Fibroblast of lung (primary cell): ENCODE data around the gene KCNK6. TPM values are rescaled to one million over a fixed set of nuclear protein-coding genes. Genes with fewer than 3 reads are reported as not detected.
A peak's percentile ranks its signal among the peaks of the same experiment; 100 is the strongest.

Experiments
- DNase-seq, 2 donors: peaks; one replicate each; pipeline versions ENCODE4 v3.0.0 to v3.0.0-alpha.2; 2010; ENCODE audit warnings: low read depth in 2 of 2
- H2AFZ ChIP-seq: 2 replicates; pipeline ENCODE4 v1.5.1; 2012; ENCODE audit warnings: low read length, control low read depth, inconsistent platforms
- H3K27ac ChIP-seq: 2 replicates; pipeline ENCODE4 v1.5.1; 2011; ENCODE audit warnings: low read length, control low read depth; ENCODE audit not compliant: insufficient read depth
- H3K27me3 ChIP-seq: 2 replicates; pipeline ENCODE4 v1.5.1; 2011; ENCODE audit warnings: mild to moderate bottlenecking, low read length; ENCODE audit not compliant: control insufficient read depth, insufficient read depth
- H3K36me3 ChIP-seq: 2 replicates; pipeline ENCODE4 v1.5.1; 2011; ENCODE audit warnings: low read length; ENCODE audit not compliant: control insufficient read depth, insufficient read depth
- H3K4me1 ChIP-seq: 2 replicates; pipeline ENCODE4 v1.5.1; 2011; ENCODE audit warnings: low read length; ENCODE audit not compliant: control insufficient read depth, insufficient read depth; ENCODE audit errors: extremely low read depth
- H3K4me2 ChIP-seq: 2 replicates; pipeline ENCODE4 v1.5.1; 2011; ENCODE audit warnings: low read length, control low read depth; ENCODE audit not compliant: insufficient read depth; ENCODE audit errors: extremely low read depth
- H3K4me3 ChIP-seq, 4 experiments: fragments of 200-600 bp in 1 of 4; sonication (generic) in 1 of 4; replicated peaks in 1 of 4; 2 replicates each; pipeline ENCODE4 v1.5.1; 2011 to 2016; ENCODE audit warnings: low read length in 4 of 4, low read depth in 3 of 4, mild to moderate bottlenecking in 3 of 4, control low read depth in 2 of 4, inconsistent platforms in 1 of 4, mixed read lengths in 1 of 4; ENCODE audit not compliant: insufficient read depth in 1 of 4; ENCODE audit errors: control extremely low read depth in 1 of 4
- H3K79me2 ChIP-seq: 2 replicates; pipeline ENCODE4 v1.5.1; 2012; ENCODE audit warnings: mild to moderate bottlenecking, low read length, inconsistent platforms; ENCODE audit not compliant: control insufficient read depth, insufficient read depth
- H3K9ac ChIP-seq: 2 replicates; pipeline ENCODE4 v1.5.1; 2011; ENCODE audit warnings: mild to moderate bottlenecking, low read length, control low read depth; ENCODE audit not compliant: insufficient read depth
- H3K9me3 ChIP-seq: 2 replicates; pipeline ENCODE4 v1.5.1; 2012; ENCODE audit warnings: low read depth, low read length; ENCODE audit not compliant: control insufficient read depth, insufficient read depth
- H4K20me1 ChIP-seq: 2 replicates; pipeline ENCODE4 v1.5.1; 2011; ENCODE audit warnings: low read length; ENCODE audit not compliant: control insufficient read depth, insufficient read depth; ENCODE audit errors: extremely low read depth
- EZH2 ChIP-seq: IDR thresholded peaks from 2 replicates; pipeline ENCODE4 v1.5.1; 2012; ENCODE audit warnings: low read length, control low read depth, mild to moderate bottlenecking; ENCODE audit errors: missing control alignments
- polyA plus RNA-seq, 2 donors: library from polyadenylated mRNA; depleted of rRNA in 1 of 2; stranded (reverse) in 1 of 2; unstranded in 1 of 2; fragments of >200 nt; gene quantifications; 2 replicates each; pipeline ENCODE4 v1.2.1, GENCODE V29; 2011 to 2012; ENCODE audit warnings: missing spikeins in 1 of 2
- total RNA-seq: library from RNA; depleted of rRNA; stranded (reverse); fragments of >200 nt; gene quantifications from 2 replicates; pipeline ENCODE4 v1.2.1, GENCODE V29; 2014
- TF ChIP-seq, protein P1 (sequence below), 2 donors: IDR thresholded peaks in 1 of 2; conservative IDR thresholded peaks in 1 of 2; 1 replicate in 1 of 2; 2 replicates in 1 of 2; pipeline ENCODE4 v1.5.1; 2011 to 2012; ENCODE audit warnings: low read length in 2 of 2, control low read depth in 1 of 2, inconsistent platforms in 1 of 2, low read depth in 1 of 2, mild to moderate bottlenecking in 1 of 2

The KCNK6 gene
- total and polyA plus RNA-seq, 2 donors (not counting 1 experiment from before 2014, with no cell fraction given): 3.0 to 48.1 TPM

DNA sequence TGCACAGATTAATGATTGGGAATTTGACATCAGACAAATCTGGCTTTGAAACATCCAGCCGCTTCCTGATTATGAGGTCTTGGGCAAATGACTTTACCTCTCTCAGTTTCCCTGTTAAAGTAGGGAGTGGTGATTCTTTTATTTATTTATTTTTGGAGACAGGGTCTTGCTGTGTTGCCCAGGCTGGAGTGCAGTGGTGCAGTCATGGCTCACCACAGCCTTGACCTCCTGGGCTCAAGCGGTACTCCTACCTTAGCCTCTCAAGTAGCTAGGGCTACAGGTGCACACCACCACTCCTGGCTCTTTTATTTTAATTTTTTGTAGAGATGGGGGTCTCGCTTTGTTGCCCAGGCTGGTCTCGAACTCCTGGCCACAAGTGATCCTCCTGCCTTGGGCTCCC, 57.4 kb downstream of the KCNK6 start:
- H3K79me2 ChIP-seq: peaks cover 34% of the 10 kb centered on the region
- H3K4me3 ChIP-seq: no peak overlapping the region
- peaks cover 7% of the 10 kb centered on the region for H3K4me1 ChIP-seq
- no peak overlapping the region for H3K27ac ChIP-seq
- no peak overlapping the region for H2AFZ ChIP-seq
- no peaks in the 10 kb centered on the region for H4K20me1 ChIP-seq
- H3K4me2 ChIP-seq: no peak overlapping the region
- H3K9ac ChIP-seq: no peak overlapping the region
- peaks cover 16% of the 10 kb centered on the region for H3K36me3 ChIP-seq
- TF ChIP-seq, protein P1, sequence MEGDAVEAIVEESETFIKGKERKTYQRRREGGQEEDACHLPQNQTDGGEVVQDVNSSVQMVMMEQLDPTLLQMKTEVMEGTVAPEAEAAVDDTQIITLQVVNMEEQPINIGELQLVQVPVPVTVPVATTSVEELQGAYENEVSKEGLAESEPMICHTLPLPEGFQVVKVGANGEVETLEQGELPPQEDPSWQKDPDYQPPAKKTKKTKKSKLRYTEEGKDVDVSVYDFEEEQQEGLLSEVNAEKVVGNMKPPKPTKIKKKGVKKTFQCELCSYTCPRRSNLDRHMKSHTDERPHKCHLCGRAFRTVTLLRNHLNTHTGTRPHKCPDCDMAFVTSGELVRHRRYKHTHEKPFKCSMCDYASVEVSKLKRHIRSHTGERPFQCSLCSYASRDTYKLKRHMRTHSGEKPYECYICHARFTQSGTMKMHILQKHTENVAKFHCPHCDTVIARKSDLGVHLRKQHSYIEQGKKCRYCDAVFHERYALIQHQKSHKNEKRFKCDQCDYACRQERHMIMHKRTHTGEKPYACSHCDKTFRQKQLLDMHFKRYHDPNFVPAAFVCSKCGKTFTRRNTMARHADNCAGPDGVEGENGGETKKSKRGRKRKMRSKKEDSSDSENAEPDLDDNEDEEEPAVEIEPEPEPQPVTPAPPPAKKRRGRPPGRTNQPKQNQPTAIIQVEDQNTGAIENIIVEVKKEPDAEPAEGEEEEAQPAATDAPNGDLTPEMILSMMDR (conservative IDR thresholded peaks at IDR 0.05 in 1 of 2, IDR thresholded peaks at IDR 0.05 in 1 of 2; ENCODE audit: low read depth in 1 of 2, low read length in 2 of 2): no peak
- no peak for TF ChIP-seq EZH2
- H3K27me3 ChIP-seq: no peaks in the 10 kb centered on the region
- no peak for DNase-seq
- H3K9me3 ChIP-seq: no peaks in the 10 kb centered on the region

DNA sequence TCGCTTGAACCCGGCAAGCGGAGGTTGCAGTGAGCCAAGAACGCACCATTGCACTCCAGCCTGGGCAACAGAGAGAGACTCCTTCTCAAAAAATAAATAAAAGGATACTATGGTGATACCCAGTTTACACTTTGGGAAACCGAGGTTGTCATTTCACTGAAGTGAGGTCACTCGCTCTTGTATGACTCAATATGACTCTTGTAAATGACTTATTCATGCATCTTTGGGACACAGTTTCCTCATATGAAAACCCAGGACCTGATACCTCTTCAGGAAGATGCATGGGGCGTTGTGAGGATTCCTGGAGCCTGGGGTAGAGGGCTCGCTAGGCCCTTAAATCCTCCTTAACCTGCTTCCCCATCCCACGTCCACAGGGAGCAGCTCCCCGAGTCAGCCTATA, 59.2 kb downstream of the KCNK6 start:
- Histone ChIP-seq H3K27me3 (no peaks in the 10 kb centered on the region), H3K4me2 (no peak overlapping the region), H3K79me2 (peaks cover 34% of the 10 kb centered on the region), H3K36me3 (peaks cover 19% of the 10 kb centered on the region), H2AFZ (no peak overlapping the region), H4K20me1 (no peaks in the 10 kb centered on the region), H3K9ac (no peak overlapping the region), H3K9me3 (no peaks in the 10 kb centered on the region), H3K4me3 (no peak overlapping the region), H3K27ac (no peak overlapping the region), H3K4me1 (peaks cover 7% of the 10 kb centered on the region)
- peak in 1 of 2 donors; percentile 32 for DNase-seq
- TF ChIP-seq, protein P1 (conservative IDR thresholded peaks at IDR 0.05 in 1 of 2, IDR thresholded peaks at IDR 0.05 in 1 of 2; ENCODE audit: low read depth in 1 of 2, low read length in 2 of 2): no peak
- no peak for TF ChIP-seq EZH2

DNA sequence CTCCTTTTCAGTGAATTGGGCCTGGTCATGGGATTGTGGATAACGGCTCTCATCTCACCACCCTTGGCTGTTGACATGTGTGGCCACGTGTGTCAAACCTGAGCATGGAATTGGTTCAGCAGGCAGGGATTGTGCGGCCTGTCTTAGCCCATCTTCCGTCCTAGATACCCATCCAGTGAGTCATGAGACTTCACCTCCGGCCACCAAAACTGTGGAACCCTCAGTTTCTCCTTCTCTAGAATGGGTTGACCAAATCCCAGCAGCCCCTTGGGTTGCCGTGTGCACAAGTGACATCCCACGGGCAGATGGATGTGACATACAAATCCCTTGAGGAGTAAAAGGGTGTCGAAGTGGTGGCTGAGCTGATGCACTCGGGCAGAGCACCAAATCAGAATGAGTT, 61.5 kb downstream of the KCNK6 start:
- no peak overlapping the region for H3K4me2 ChIP-seq
- no peak overlapping the region for H3K4me3 ChIP-seq
- H3K9me3 ChIP-seq: no peaks in the 10 kb centered on the region
- TF ChIP-seq EZH2: no peak
- TF ChIP-seq, protein P1 (conservative IDR thresholded peaks at IDR 0.05 in 1 of 2, IDR thresholded peaks at IDR 0.05 in 1 of 2; ENCODE audit: low read depth in 1 of 2, low read length in 2 of 2): no peak
- H3K4me1 ChIP-seq: peaks cover 5% of the 10 kb centered on the region
- no peak overlapping the region for H3K27ac ChIP-seq
- peaks cover 23% of the 10 kb centered on the region for H3K36me3 ChIP-seq
- H3K79me2 ChIP-seq: peaks cover 20% of the 10 kb centered on the region
- no peak overlapping the region for H3K9ac ChIP-seq
- no peaks in the 10 kb centered on the region for H3K27me3 ChIP-seq
- no peak overlapping the region for H2AFZ ChIP-seq
- DNase-seq: no peak
- no peaks in the 10 kb centered on the region for H4K20me1 ChIP-seq

Other genes with a start within 250 kb of the KCNK6 start
- 0.50 and 0.51 TPM in 2 replicates for gene DPF1, start 95.6 kb upstream of the KCNK6 start, total RNA-seq
- 1.6 and 5.2 TPM in 2 replicates for gene DPF1, start 95.6 kb upstream of the KCNK6 start, polyA plus RNA-seq
- gene PPP1R14A, start 63.5 kb upstream of the KCNK6 start, total RNA-seq: 2.1 and 7.1 TPM in 2 replicates
- gene PPP1R14A, start 63.5 kb upstream of the KCNK6 start, polyA plus RNA-seq: 2.2 and 146 TPM in 2 replicates
- 4.5 and 8.7 TPM in 2 replicates for gene SPINT2, start 55.3 kb upstream of the KCNK6 start, total RNA-seq
- 2.1 and 4.6 TPM in 2 replicates for gene SPINT2, start 55.3 kb upstream of the KCNK6 start, polyA plus RNA-seq
- not detected in 2 replicates for gene C19orf33, start 15.6 kb upstream of the KCNK6 start, total RNA-seq
- gene C19orf33, start 15.6 kb upstream of the KCNK6 start, polyA plus RNA-seq: not detected in 2 replicates
- 32.6 and 73.3 TPM in 2 replicates for gene YIF1B, start 3.9 kb upstream of the KCNK6 start, total RNA-seq
- 67.2 and 96.5 TPM in 2 replicates for gene YIF1B, start 3.9 kb upstream of the KCNK6 start, polyA plus RNA-seq
- gene CATSPERG, start 16.0 kb downstream of the KCNK6 start, total RNA-seq: 1.3 and 2.0 TPM in 2 replicates
- 0.16 and 0.43 TPM in 2 replicates for gene CATSPERG, start 16.0 kb downstream of the KCNK6 start, polyA plus RNA-seq
- gene PSMD8, start 54.7 kb downstream of the KCNK6 start, total RNA-seq: 190 and 217 TPM in 2 replicates
- gene PSMD8, start 54.7 kb downstream of the KCNK6 start, polyA plus RNA-seq: 287 and 366 TPM in 2 replicates
- gene GGN, start 68.2 kb downstream of the KCNK6 start, total RNA-seq: under 0.01 and 0.50 TPM in 2 replicates
- 0.15 and 0.20 TPM in 2 replicates for gene GGN, start 68.2 kb downstream of the KCNK6 start, polyA plus RNA-seq
- 0.77 and 1.5 TPM in 2 replicates for gene SPRED3, start 68.9 kb downstream of the KCNK6 start, total RNA-seq
- 2.0 and 4.8 TPM in 2 replicates for gene SPRED3, start 68.9 kb downstream of the KCNK6 start, polyA plus RNA-seq
- gene FAM98C, start 83.2 kb downstream of the KCNK6 start, total RNA-seq: 8.5 and 10.6 TPM in 2 replicates
- gene FAM98C, start 83.2 kb downstream of the KCNK6 start, polyA plus RNA-seq: 4.5 and 4.9 TPM in 2 replicates
- not detected in 2 replicates for gene RASGRP4, start 106.4 kb downstream of the KCNK6 start, total RNA-seq
- not detected in 2 replicates for gene RASGRP4, start 106.4 kb downstream of the KCNK6 start, polyA plus RNA-seq
- gene RYR1, start 113.8 kb downstream of the KCNK6 start, total RNA-seq: under 0.01 and 0.26 TPM in 2 replicates
- gene RYR1, start 113.8 kb downstream of the KCNK6 start, polyA plus RNA-seq: under 0.01 and 0.09 TPM in 2 replicates